ENCODE results near the gene FYTTD1. TPM values are rescaled to one million over a fixed set of nuclear protein-coding genes. Genes with fewer than 3 reads are reported as not detected.

FYTTD1 gene
- total RNA-seq, 2 experiments from 2014 or later, result 42.9 to 43.4 TPM

- CTCF ChIA-PET, result interaction anchor here (0.8 to 0.9 kb wide), 3 partner anchors 12 to 32 kb away, joined by 3 to 4 read pairs (median 3); no protein-coding TSS in a partner anchor
- POLR2A ChIA-PET, result no interaction called here
Observed at GRCh38 chr3:197784019-197784585, 34.4 kb downstream of the FYTTD1 start.

GRCh38 chr3:197787412-197787811, 37.7 kb downstream of the FYTTD1 start:
- POLR2A ChIA-PET, result no interaction called here
- CTCF ChIA-PET, result no interaction called here

- POLR2A ChIA-PET, result no interaction called here
- CTCF ChIA-PET, result no interaction called here
Observed at GRCh38 chr3:197789309-197789708, 39.6 kb downstream of the FYTTD1 start.

- CTCF ChIA-PET, result no interaction called here
- POLR2A ChIA-PET, result interaction anchor here (0.7 kb wide), 1 partner anchor 168 kb away, joined by 3 read pairs; no protein-coding TSS in a partner anchor
Observed at GRCh38 chr3:197790033-197790432, 40.4 kb downstream of the FYTTD1 start.

- ChIA-PET POLR2A (interaction anchor here (1.0 kb wide), 1 partner anchor 41 kb away, joined by 3 read pairs; no protein-coding TSS in a partner anchor), CTCF (interaction anchor here (0.8 kb wide), 1 partner anchor 40 kb away, joined by 3 read pairs; no protein-coding TSS in a partner anchor)
Observed at GRCh38 chr3:197791113-197791891, 41.6 kb downstream of the FYTTD1 start, which contains the start of gene LRCH3. Gene LRCH3 (plus strand): TSS chr3:197791254. CDS start chr3:197791279, 25 bp downstream.

- POLR2A ChIA-PET, result no interaction called here
- CTCF ChIA-PET, result no interaction called here
Observed at GRCh38 chr3:197791892-197792647, 42.4 kb downstream of the FYTTD1 start.

- ChIA-PET CTCF (no interaction called here), POLR2A (no interaction called here)
Observed at GRCh38 chr3:197793247-197793646, 43.6 kb downstream of the FYTTD1 start.

- ChIA-PET POLR2A (no interaction called here), CTCF (no interaction called here)
Observed at GRCh38 chr3:197794115-197794514, 44.4 kb downstream of the FYTTD1 start.

- ChIA-PET CTCF (interaction anchor here (0.5 kb wide), 1 partner anchor 51 kb away, joined by 4 read pairs; no protein-coding TSS in a partner anchor), POLR2A (no interaction called here)
Observed at GRCh38 chr3:197795200-197795599, 45.5 kb downstream of the FYTTD1 start.

- POLR2A ChIA-PET, result no interaction called here
- CTCF ChIA-PET, result interaction anchor here (0.5 to 1.1 kb wide), 3 partner anchors 12 to 65 kb away, joined by 3 to 5 read pairs (median 3); no protein-coding TSS in a partner anchor
Observed at GRCh38 chr3:197796087-197796486, 46.4 kb downstream of the FYTTD1 start.

- POLR2A ChIA-PET, result no interaction called here
- CTCF ChIA-PET, result no interaction called here
Observed at GRCh38 chr3:197798863-197799262, 49.2 kb downstream of the FYTTD1 start.

- CTCF ChIA-PET, result no interaction called here
- POLR2A ChIA-PET, result no interaction called here
Observed at GRCh38 chr3:197800379-197800778, 50.7 kb downstream of the FYTTD1 start.

GRCh38 chr3:197801891-197802778, 52.5 kb downstream of the FYTTD1 start:
- POLR2A ChIA-PET, result no interaction called here
- CTCF ChIA-PET, result interaction anchor here (1.3 to 1.5 kb wide), 2 partner anchors 18 to 19 kb away, joined by 3 to 4 read pairs; no protein-coding TSS in a partner anchor

- CTCF ChIA-PET, result interaction anchor here (1.5 kb wide), 1 partner anchor 18 kb away, joined by 3 read pairs; no protein-coding TSS in a partner anchor
- POLR2A ChIA-PET, result no interaction called here
Observed at GRCh38 chr3:197802779-197803459, 53.2 kb downstream of the FYTTD1 start.

- POLR2A ChIA-PET, result no interaction called here
- CTCF ChIA-PET, result no interaction called here
Observed at GRCh38 chr3:197804511-197804910, 54.8 kb downstream of the FYTTD1 start.

GRCh38 chr3:197807969-197808587, 58.4 kb downstream of the FYTTD1 start:
- POLR2A ChIA-PET, result no interaction called here
- CTCF ChIA-PET, result no interaction called here

GRCh38 chr3:197809356-197810020, 59.8 kb downstream of the FYTTD1 start:
- ChIA-PET POLR2A (interaction anchor here (0.6 kb wide), 1 partner anchor 645 kb away, joined by 3 read pairs; no protein-coding TSS in a partner anchor), CTCF (no interaction called here)

- ChIA-PET POLR2A (no interaction called here), CTCF (no interaction called here)
Observed at GRCh38 chr3:197810901-197811300, 61.2 kb downstream of the FYTTD1 start.

All from activated CD8-positive, alpha-beta memory T cell treated with anti-CD3 and anti-CD28 coated beads for 36 hours (primary cell).